HepG2 (cell line): ENCODE measurements around the gene HMGB2. TPM values are rescaled to one million over a fixed set of nuclear protein-coding genes. Genes with fewer than 3 reads are reported as not detected.
A peak's percentile ranks its signal among the peaks of the same experiment; 100 is the strongest.

Source experiments
- ARID2 ChIP-seq: sonication (generic); formaldehyde crosslinking; IDR thresholded peaks from 2 replicates; pipeline ENCODE4 v1.8.1; 2022; ENCODE audit warnings: mild to moderate bottlenecking, missing genetic modification reagents, borderline replicate concordance
- ARID4A ChIP-seq: sonication (generic); formaldehyde crosslinking; IDR thresholded peaks from 2 replicates; pipeline ENCODE4 v1.5.0; 2020; ENCODE audit warnings: mild to moderate bottlenecking, missing genetic modification reagents, borderline replicate concordance
- ARNT2 ChIP-seq: sonication (generic); formaldehyde crosslinking; IDR thresholded peaks from 2 replicates; pipeline ENCODE4 v1.8.0; 2022; ENCODE audit warnings: mild to moderate bottlenecking, low read depth, missing genetic modification reagents, moderate library complexity
- JUND ChIP-seq: sonication (generic); formaldehyde crosslinking; IDR thresholded peaks from 2 replicates; pipeline ENCODE4 v1.8.0; 2022; ENCODE audit warnings: mild to moderate bottlenecking, missing genetic modification reagents
- MAX ChIP-seq: IDR thresholded peaks from 2 replicates; pipeline ENCODE4 v1.6.1; 2012; ENCODE audit warnings: inconsistent platforms
- PATZ1 ChIP-seq: sonication (generic); formaldehyde crosslinking; IDR thresholded peaks from 2 replicates; pipeline ENCODE4 v1.4.0; 2020; ENCODE audit warnings: missing genetic modification reagents
- PCBP1 ChIP-seq: fragments of 200-400 bp; formaldehyde crosslinking; IDR thresholded peaks from 2 replicates; pipeline ENCODE4 v1.6.1; 2017; ENCODE audit warnings: mild to moderate bottlenecking, low read depth, low read length, borderline replicate concordance
- RBFOX2 ChIP-seq: fragments of 200-400 bp; formaldehyde crosslinking; IDR thresholded peaks from 2 replicates; pipeline ENCODE4 v1.6.1; 2017; ENCODE audit warnings: low read depth, mild to moderate bottlenecking, low read length
- RCOR2 ChIP-seq: IDR thresholded peaks from 2 replicates; pipeline ENCODE4 v1.6.1; 2016; ENCODE audit warnings: missing biosample characterization, missing genetic modification reagents
- SRSF1 ChIP-seq: fragments of 200-400 bp; formaldehyde crosslinking; optimal IDR thresholded peaks from 2 replicates; pipeline ENCODE3; 2017; ENCODE audit warnings: mild to moderate bottlenecking, low read depth, low read length, moderate library complexity
- ZBTB38 ChIP-seq: sonication (generic); formaldehyde crosslinking; IDR thresholded peaks from 2 replicates; pipeline ENCODE4 v1.5.1; 2020; ENCODE audit warnings: mild to moderate bottlenecking, missing genetic modification reagents
- ZNF276 ChIP-seq: sonication (generic); formaldehyde crosslinking; IDR thresholded peaks from 2 replicates; pipeline ENCODE4 v1.4.0; 2020; ENCODE audit warnings: mild to moderate bottlenecking, low read depth, missing genetic modification reagents
- ZNF704 ChIP-seq: sonication (generic); formaldehyde crosslinking; IDR thresholded peaks from 2 replicates; pipeline ENCODE4 v1.8.1; 2023; ENCODE audit warnings: mild to moderate bottlenecking, inconsistent platforms, moderate library complexity, missing genetic modification reagents, borderline replicate concordance
- ZNF784 ChIP-seq: sonication (generic); formaldehyde crosslinking; IDR thresholded peaks from 2 replicates; pipeline ENCODE4 v1.5.1; 2020; ENCODE audit warnings: missing genetic modification reagents, mild to moderate bottlenecking, borderline replicate concordance
- polyA plus RNA-seq, 8 experiments: library from polyadenylated mRNA; depleted of rRNA in 3 of 8; stranded (reverse) in 7 of 8; unstranded in 1 of 8; fragments of >200 nt; fragmentation: Illumina TruSeq in 4 of 8; extraction: Trizol in 4 of 8; gene quantifications; 2 replicates each; pipeline versions ENCODE4 v1.2.1 to v1.2.3, GENCODE V29; 2011 to 2016; ENCODE audit warnings: low read depth in 4 of 8, missing spikeins in 1 of 8, mixed read lengths in 1 of 8; ENCODE audit not compliant: insufficient read depth in 1 of 8
- total RNA-seq, 5 experiments: library from RNA; depleted of rRNA; stranded (reverse); fragments of >200 nt; fragmentation: Illumina TruSeq; extraction: Trizol; gene quantifications; 2 replicates each; pipeline ENCODE4 v1.2.3, GENCODE V29; 2016; ENCODE audit warnings: low read depth in 1 of 5

Gene HMGB2
- total and polyA plus RNA-seq, 2 of the 13 experiments (the other 11 are each of a cell fraction or from before 2014, with no cell fraction given): 90.5 to 332 TPM

- TF ChIP-seq MAX (peak; percentile 90), ARID2 (no peak), PCBP1 (0 out of 2 replicates have a peak, but pooled peaks have one; percentile 19), ZNF704 (CRISPR knock-in tag) (no peak; the same call in 1 of the 2 replicates), JUND (no peak; the same call in 1 of the 2 replicates), ARNT2 (no peak), ZNF276 (0 out of 2 replicates have a peak, but pooled peaks have one; percentile 34), ARID4A (CRISPR knock-in tag) (peak; percentile 92), PATZ1 (CRISPR knock-in tag) (peak; percentile 44), ZBTB38 (CRISPR knock-in tag) (peak; percentile 81), RBFOX2 (peak; percentile 80), RCOR2 (no peak), ZNF784 (CRISPR knock-in tag) (no peak), SRSF1 (no peak)
Measured at GRCh38 chr4:173370477-173371291, 36.5 kb upstream of the HMGB2 start, which contains the start of gene SAP30 (continued).
